PC-9 (cell line): ENCODE results near the gene ZNF790. TPM values are rescaled to one million over a fixed set of nuclear protein-coding genes. Genes with fewer than 3 reads are reported as not detected.
A peak's percentile ranks its signal among the peaks of the same experiment; 100 is the strongest.

Source experiments
- BruUV-seq: library from RNA; stranded (reverse); fragments of 400-500 nt; replicated peaks from 2 replicates; lab custom pipeline; 2021; lab: Mats Ljungman, UMichigan
- CTCF ChIA-PET: fragments of 300-600 bp; sonication (Branson Sonifier 250); formaldehyde crosslinking; loops from one replicate; lab custom pipeline; 2022; ENCODE audit warnings: antibody characterized with exemption; lab: Charles Lee
- POLR2A ChIA-PET: fragments of 300-600 bp; sonication (Branson Sonifier 250); formaldehyde crosslinking; loops from one replicate; lab custom pipeline; 2022; ENCODE audit warnings: antibody characterized with exemption; ENCODE audit not compliant: unreplicated experiment; lab: Charles Lee
- DNase-seq, 2 experiments: peaks; one replicate each; pipeline versions ENCODE4 v3.0.0 to v3.0.0-alpha.2; 2015 to 2022; ENCODE audit warnings: mixed read lengths in 1 of 2
- H2AFZ ChIP-seq: fragments of 200-600 bp; sonication (generic); 2 replicates; pipeline ENCODE4 v1.8.1; 2017; ENCODE audit warnings: antibody characterized with exemption
- H3F3A ChIP-seq: fragments of 200-600 bp; sonication (generic); 2 replicates; pipeline ENCODE4 v1.8.1; 2017; ENCODE audit warnings: antibody characterized with exemption, mild to moderate bottlenecking, low read depth; ENCODE audit not compliant: insufficient read depth
- H3K27ac ChIP-seq: fragments of 200-600 bp; sonication (generic); 2 replicates; pipeline ENCODE4 v1.6.1; 2016; ENCODE audit warnings: mixed run types
- H3K27me3 ChIP-seq: fragments of 200-600 bp; sonication (generic); 2 replicates; pipeline ENCODE4 v1.6.1; 2016; ENCODE audit warnings: low read depth, mixed run types; ENCODE audit not compliant: insufficient read depth
- H3K36me3 ChIP-seq: fragments of 200-600 bp; sonication (generic); 2 replicates; pipeline ENCODE4 v1.6.1; 2016; ENCODE audit warnings: low read depth, mixed run types
- H3K4me1 ChIP-seq: fragments of 200-600 bp; sonication (generic); replicated peaks from 2 replicates; pipeline ENCODE4 v1.6.1; 2016; ENCODE audit warnings: mixed run types; ENCODE audit not compliant: insufficient read depth
- H3K4me2 ChIP-seq: fragments of 200-600 bp; sonication (generic); 2 replicates; pipeline ENCODE4 v1.6.1; 2017; ENCODE audit warnings: mixed run types
- H3K4me3 ChIP-seq: fragments of 200-600 bp; sonication (generic); 2 replicates; pipeline ENCODE4 v1.6.1; 2016; ENCODE audit warnings: mixed run types
- H3K79me2 ChIP-seq: fragments of 200-600 bp; sonication (generic); 2 replicates; pipeline ENCODE4 v1.6.1; 2017; ENCODE audit warnings: low read depth, mixed run types
- H3K9me2 ChIP-seq: fragments of 200-600 bp; sonication (generic); 2 replicates; pipeline ENCODE4 v1.8.1; 2017; ENCODE audit warnings: mild to moderate bottlenecking; ENCODE audit not compliant: insufficient read depth
- H3K9me3 ChIP-seq: fragments of 200-600 bp; sonication (generic); 2 replicates; pipeline ENCODE4 v1.8.1; 2016; ENCODE audit warnings: low read depth; ENCODE audit not compliant: insufficient read depth
- H4K20me1 ChIP-seq: fragments of 200-600 bp; sonication (generic); 2 replicates; pipeline ENCODE4 v1.8.1; 2017; ENCODE audit not compliant: insufficient read depth
- EZH2 ChIP-seq: fragments of 200-600 bp; sonication (generic); IDR thresholded peaks from 2 replicates; pipeline ENCODE4 v1.8.0; 2017; ENCODE audit warnings: antibody characterized with exemption, low read depth
- intact Hi-C: fragments of 100-400 bp; cut with micrococcal nuclease; formaldehyde crosslinking; loops from one replicate; pipeline ENCODE4 v1.10.0; 2022; ENCODE audit not compliant: unreplicated experiment
- total RNA-seq: library from RNA; stranded (reverse); gene quantifications from 2 replicates; pipeline ENCODE4 v1.2.3, GENCODE V29; 2021
- TF ChIP-seq, protein P1 (sequence below): fragments of 200-600 bp; sonication (generic); conservative IDR thresholded peaks from 2 replicates; pipeline ENCODE4 v1.6.1; 2017; ENCODE audit warnings: mixed run types, antibody characterized with exemption, mild to moderate bottlenecking, moderate library complexity

Gene ZNF790
- total RNA-seq, 1 experiment from 2014 or later, result 5.0 TPM

DNA sequence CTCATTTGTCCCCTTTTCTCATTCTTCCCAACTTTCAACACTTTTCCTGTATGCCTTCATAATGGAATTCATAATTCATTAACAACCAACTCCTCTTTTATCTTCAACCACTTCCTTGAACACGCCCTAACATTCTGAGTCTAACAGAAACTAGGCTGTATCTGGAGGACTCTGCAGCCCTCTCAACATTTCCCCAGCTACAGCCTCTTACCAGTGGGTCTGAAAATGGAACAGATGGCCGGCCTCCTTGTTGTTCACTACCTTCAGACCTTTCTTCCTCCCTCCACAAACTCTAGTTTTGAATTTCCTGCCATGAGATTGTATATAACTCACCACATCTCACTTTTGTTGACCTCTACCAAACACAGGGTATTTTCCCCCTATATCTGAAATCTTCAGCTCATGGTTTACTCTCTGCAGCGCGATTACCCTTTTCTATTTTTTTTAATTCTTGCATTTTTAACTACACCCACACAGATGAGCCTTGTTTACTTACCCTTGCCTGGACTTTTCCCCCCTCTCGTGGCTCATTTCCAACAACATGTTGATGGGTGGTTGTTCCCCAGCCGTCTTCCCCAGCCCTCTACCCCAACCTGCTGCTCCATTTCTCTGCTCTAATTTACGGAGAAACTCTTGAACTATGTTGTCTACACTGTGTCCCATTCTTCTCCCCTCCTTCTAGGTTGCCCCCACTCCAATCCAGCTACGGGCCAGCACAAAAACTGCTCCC is 846 bp downstream of the ZNF790 start:
- Histone ChIP-seq H4K20me1 (no peaks in the 10 kb centered on the region), H3K4me2 (peak overlapping the region; percentile 83), H3K27ac (no peak overlapping the region), H3K4me3 (peak overlapping the region; percentile 74), H3K9me3 (peaks cover 43% of the 10 kb centered on the region), H3K4me1 (no peaks in the 10 kb centered on the region), H3K79me2 (peaks cover 12% of the 10 kb centered on the region; the same call in 1 of the 2 replicates), H3F3A (0 out of 2 replicates have a peak, but pooled peaks cover 6% of the 10 kb centered on the region), H2AFZ (peak overlapping the region; percentile 90), H3K9me2 (no peaks in the 10 kb centered on the region), H3K36me3 (peaks cover 21% of the 10 kb centered on the region), H3K27me3 (no peaks in the 10 kb centered on the region)
- ChIA-PET POLR2A (interaction anchor here (0.6 to 1.2 kb wide), 3 partner anchors 13 to 943 kb away, joined by 5 to 13 read pairs (median 11); no protein-coding TSS in a partner anchor), CTCF (no interaction called here)
- BruUV-seq, result no TSS peak
- no peak for DNase-seq
- intact Hi-C loops, result no loop called here
- no peak for TF ChIP-seq EZH2
- TF ChIP-seq, protein P1, sequence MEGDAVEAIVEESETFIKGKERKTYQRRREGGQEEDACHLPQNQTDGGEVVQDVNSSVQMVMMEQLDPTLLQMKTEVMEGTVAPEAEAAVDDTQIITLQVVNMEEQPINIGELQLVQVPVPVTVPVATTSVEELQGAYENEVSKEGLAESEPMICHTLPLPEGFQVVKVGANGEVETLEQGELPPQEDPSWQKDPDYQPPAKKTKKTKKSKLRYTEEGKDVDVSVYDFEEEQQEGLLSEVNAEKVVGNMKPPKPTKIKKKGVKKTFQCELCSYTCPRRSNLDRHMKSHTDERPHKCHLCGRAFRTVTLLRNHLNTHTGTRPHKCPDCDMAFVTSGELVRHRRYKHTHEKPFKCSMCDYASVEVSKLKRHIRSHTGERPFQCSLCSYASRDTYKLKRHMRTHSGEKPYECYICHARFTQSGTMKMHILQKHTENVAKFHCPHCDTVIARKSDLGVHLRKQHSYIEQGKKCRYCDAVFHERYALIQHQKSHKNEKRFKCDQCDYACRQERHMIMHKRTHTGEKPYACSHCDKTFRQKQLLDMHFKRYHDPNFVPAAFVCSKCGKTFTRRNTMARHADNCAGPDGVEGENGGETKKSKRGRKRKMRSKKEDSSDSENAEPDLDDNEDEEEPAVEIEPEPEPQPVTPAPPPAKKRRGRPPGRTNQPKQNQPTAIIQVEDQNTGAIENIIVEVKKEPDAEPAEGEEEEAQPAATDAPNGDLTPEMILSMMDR, result no peak

DNA sequence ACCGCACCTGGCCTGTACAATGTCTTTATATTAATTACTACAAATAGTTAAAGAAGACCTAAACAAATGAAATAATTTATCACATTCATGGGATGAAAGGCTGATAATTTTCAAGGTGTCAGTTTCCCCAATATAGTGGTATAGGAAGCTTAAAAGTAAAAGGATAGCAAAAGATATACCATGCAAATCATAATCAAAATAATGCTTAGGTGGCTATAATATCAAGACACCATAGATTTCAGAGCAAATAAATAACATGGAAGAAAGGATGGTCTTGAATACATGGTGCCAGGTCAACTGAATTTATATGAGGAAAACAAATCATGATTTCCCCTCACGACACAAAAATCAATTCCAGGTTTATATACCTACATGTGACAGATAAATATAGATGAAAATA is 4.8 kb downstream of the ZNF790 start:
- ChIA-PET POLR2A (no interaction called here), CTCF (no interaction called here)
- Histone ChIP-seq H3K4me2 (no peak overlapping the region), H4K20me1 (no peaks in the 10 kb centered on the region), H3K27ac (no peak overlapping the region), H3F3A (0 out of 2 replicates have a peak, but pooled peaks cover 6% of the 10 kb centered on the region), H3K4me1 (no peaks in the 10 kb centered on the region), H3K36me3 (peaks cover 34% of the 10 kb centered on the region), H3K9me2 (no peaks in the 10 kb centered on the region), H3K79me2 (peaks cover 12% of the 10 kb centered on the region; the same call in 1 of the 2 replicates), H3K9me3 (peaks cover 66% of the 10 kb centered on the region), H3K4me3 (no peak overlapping the region), H2AFZ (no peak overlapping the region), H3K27me3 (no peaks in the 10 kb centered on the region)
- DNase-seq, result no peak
- intact Hi-C loops, result no loop called here
- TF ChIP-seq, protein P1, result no peak
- TF ChIP-seq EZH2, result no peak
- no TSS peak for BruUV-seq

DNA sequence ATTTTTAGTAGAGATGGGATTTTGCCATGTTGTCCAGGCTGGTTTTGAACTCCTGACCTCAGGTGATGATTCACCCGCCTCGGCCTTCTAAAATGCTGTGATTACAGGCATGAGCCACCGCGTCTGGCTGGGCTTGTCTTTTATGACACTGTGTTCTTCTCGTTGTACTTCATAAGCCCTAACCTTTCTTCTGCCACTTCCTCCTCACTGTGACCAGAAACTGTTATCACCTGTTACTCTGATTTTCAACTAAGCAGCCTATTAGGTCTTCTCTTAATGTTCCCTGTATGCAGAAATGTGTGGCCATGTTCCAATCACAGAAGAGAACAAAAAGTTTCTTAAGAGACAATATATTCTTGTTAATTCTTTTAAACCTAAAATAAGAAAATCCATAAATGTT is 16.4 kb downstream of the ZNF790 start:
- Histone ChIP-seq H3K4me3 (no peak overlapping the region), H3K4me2 (no peak overlapping the region), H2AFZ (no peak overlapping the region), H4K20me1 (no peaks in the 10 kb centered on the region), H3K79me2 (no peaks in the 10 kb centered on the region), H3F3A (no peaks in the 10 kb centered on the region; the same call in 1 of the 2 replicates), H3K36me3 (peaks cover 35% of the 10 kb centered on the region), H3K9me3 (peaks cover 69% of the 10 kb centered on the region), H3K27ac (no peak overlapping the region), H3K4me1 (no peaks in the 10 kb centered on the region), H3K9me2 (no peaks in the 10 kb centered on the region), H3K27me3 (no peaks in the 10 kb centered on the region)
- DNase-seq, result no peak
- intact Hi-C loops, result no loop called here
- BruUV-seq, result no TSS peak
- ChIA-PET POLR2A (no interaction called here), CTCF (no interaction called here)
- TF ChIP-seq EZH2, result no peak
- TF ChIP-seq, protein P1, result no peak
